UCSD-AML1 (cell line): Measurements from ENCODE around the gene CEND1.

ENCODE experiments used
- DNase-seq: peaks from one replicate; lab custom pipeline; 2025; ENCODE audit not compliant: unreplicated experiment; lab: John Stamatoyannopoulos, UW

CEND1 gene

DNA sequence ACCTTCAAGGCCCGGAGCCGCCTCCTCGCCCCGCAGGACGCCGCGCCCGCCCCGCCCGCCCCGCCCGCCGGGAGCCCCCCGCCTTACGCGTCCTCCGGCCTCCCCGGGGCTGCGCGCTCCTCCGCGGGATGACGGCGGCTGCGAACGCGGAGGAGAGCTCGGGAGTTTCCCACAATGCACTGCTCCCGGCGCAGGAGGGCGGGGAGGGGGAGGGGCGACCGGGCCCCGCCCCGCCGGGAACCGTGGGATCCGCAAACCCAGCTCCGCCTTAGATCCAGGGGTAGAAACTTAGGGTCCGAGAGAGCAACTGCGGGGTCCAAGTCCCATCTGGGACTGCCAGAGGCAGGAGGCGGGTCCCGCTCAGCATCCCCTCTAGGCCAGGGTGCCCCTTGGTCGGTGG is at the start of gene CEND1:
Gene CEND1 (minus strand): TSS at position 148 of the 400 bp plus-strand sequence. CDS start 1,514 bp downstream, outside the sequence.
- no peak for DNase-seq

DNA sequence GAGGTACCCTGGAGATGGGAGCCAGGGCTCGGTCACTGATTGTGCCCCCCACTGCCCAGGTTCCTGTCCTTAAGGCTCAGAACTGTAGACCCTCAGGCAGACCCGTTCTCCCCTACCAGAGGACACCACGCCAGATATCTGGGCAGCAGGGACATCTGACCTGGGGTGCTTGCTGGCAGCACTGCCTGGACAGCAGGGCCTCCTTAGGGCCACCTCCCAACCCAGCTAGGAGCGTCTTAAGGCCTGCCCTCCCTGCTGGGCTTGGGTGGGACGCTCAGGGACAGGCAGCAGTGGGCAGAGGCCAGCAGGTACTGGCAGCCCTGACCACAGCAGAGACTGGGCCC is 49.4 kb upstream of the CEND1 start:
- no peak for DNase-seq

DNA sequence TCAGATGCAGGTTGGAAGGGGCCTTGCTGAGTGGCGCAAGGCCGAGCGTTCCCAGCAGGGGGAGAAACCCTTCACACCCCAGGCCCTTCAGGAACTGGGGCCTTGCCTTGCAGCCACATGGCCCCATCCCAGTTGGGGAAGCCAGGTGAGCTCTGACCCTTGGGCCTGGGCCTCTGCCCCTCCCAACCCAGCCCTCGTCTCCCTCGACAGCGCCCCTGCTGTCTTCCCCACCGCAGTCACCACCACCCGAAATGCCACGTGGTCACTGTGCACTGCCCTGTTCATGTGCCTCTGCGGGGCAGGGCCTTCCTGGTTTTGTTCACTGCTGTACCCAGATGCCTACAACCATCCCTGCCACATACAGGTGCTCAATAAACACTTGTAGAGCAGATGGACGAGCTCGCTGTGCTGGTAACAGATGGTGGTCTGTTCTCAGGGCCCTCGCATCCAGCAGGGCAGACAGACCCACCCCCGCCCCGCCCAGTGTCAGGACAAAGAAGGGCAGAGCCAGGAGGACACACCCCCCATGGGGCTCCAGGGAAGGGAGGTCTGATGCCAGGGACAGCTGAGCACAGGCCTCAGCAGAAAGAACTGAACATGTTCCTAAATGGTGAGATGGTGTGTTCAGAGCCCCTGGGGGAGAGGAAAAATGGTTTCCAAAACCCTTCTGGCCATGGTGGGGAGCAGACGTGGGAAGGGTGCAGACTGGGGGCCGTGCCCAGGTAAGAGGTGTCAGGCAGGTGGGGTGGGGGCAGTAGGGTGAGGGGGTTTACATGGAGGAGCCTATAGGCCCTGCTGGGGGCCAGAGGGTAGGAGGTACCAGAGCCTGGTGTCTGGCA is 48.8 kb upstream of the CEND1 start:
- DNase-seq: peak; percentile 23

DNA sequence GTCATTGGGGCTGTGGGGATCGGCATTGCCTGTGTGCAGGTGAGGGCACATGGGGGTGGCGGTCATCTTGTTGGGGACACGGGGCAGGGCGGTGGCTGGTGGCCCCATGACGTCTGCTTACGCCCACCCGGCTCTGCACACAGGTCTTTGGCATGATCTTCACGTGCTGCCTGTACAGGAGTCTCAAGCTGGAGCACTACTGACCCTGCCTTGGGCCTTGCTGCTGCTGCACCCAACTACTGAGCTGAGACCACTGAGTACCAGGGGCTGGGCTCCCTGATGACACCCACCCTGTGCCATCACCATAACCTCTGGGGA is 48.1 kb upstream of the CEND1 start:
- no peak for DNase-seq

DNA sequence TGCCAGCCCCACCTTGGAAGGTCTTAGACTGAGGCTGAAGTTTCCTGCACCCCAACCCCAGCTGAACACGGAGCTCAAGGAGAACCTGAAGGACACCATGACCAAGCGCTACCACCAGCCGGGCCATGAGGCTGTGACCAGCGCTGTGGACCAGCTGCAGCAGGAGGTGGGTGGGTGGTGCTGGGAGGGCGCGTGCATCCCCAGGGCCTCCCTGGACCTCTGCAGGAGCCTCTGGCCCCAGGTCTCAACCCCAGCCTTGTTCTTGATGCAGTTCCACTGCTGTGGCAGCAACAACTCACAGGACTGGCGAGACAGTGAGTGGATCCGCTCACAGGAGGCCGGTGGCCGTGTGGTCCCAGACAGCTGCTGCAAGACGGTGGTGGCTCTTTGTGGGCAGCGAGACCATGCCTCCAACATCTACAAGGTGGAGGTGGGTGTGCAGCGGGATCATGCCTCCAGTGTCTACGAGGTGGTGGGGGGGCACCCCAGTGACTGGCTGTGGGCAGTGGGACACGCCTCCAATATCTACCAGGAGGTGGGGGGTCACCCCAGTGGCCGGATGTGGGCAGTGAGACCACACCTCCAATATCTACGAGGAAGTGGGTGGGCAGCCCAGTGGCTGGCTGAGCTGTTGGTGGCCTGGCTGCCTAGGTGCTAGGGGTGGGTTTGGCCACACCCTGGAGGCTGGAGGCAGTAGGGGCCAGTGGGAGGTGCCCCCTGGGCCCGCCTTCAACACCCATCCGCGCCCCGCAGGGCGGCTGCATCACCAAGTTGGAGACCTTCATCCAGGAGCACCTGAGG is 47.5 kb upstream of the CEND1 start:
- peak; percentile 28 for DNase-seq

DNA sequence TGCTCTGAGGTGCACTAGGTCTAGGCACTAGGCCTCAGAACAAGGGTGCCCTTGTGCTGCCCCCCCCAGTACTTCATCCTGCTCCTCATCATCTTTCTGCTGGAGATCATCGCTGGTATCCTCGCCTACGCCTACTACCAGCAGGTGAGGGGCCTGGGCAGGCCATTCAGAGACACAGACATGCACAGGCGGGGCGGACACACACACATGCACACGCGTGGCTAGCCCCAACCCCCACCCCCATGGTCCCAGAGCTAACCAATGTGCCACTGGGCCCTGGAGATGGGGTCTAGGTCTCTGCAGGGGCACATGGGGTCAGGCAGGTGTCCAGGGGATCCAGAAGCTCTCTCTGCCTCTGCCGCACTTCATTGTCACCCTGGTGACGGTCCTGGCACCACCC is 46.8 kb upstream of the CEND1 start:
- DNase-seq: no peak

DNA sequence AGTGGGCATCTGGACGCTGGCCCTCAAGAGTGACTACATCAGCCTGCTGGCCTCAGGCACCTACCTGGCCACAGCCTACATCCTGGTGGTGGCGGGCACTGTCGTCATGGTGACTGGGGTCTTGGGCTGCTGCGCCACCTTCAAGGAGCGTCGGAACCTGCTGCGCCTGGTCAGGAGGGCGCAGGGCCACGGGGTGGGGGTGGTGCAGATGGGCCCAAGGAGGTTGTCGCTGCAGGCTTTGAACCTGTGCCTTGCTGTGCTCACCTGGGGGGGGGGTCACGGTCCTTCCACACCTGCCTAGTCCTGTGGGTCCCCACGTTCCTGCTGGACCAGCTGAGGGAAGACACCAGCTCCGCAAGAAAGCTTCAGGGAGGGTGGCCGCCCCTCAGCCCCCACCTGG is 46.4 kb upstream of the CEND1 start:
- no peak for DNase-seq

DNA sequence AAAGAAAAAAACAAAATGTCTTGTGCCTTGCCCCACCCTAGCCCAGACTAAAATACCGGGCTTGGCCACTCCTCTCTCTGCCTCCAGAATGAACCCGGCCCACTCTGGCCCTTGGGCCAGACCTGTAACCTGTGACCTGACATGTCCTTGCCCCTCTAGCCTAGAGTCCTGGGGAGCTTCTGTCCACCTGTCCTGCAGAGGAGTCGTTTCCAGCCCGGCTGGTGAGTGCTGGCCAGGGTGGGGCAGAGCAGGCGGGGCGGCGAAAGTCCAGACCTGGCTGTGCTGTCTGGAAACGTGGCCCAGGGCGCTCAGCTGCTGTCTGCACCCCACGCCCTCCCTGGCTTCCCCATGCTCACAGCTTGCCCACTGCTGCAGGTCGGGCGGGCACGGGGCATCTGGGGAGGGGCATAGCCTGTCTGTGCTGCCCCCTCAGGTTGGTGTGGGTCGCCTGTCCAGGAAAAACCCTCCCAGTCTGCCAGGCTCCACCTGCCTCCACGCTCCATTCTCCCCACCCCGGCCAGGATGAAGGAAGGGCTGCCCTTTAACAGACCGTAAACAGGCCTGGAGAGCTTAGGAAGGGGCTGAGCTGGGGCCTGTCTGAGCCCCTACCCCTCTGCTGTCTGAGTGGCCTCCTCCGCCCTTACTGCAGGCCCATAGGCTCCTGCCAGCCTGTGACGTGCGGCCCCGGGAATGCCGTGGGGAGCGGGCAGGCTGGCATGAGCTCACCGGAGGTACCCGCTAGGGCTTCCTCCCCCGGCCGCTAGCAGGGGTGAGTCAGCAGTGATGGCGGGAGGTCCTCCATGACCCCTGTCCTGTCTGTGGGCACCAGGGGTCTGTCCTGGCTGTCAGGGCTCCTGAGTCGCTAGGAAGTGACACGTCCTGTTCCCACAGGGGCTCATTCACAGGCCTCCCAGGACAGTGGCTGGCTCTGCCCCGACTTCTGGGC is 44.8 kb upstream of the CEND1 start:
- peak; percentile 38 for DNase-seq

DNA sequence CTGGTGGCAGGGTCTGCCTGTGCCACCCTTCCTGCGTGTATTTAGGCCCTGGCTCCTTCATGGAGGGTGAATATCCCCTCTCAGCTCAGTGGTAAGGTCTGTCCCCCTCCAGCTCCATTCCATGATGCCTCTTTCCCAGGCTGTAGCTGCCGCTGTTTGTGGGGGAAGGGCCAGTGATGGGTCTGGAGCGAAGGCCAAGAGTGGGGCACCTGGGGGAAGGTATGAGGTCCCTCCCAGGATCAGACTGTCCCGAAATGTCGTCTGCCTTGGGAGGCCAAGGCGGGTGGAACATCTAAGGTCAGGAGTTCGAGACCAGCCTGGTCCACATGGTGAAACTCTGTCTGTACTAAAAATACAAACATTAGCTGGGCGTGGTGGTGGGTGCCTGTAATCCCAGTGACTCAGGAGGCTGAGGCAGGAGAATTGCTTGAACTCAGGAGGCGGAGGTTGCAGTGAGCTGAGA is 44.0 kb upstream of the CEND1 start:
- no peak for DNase-seq

DNA sequence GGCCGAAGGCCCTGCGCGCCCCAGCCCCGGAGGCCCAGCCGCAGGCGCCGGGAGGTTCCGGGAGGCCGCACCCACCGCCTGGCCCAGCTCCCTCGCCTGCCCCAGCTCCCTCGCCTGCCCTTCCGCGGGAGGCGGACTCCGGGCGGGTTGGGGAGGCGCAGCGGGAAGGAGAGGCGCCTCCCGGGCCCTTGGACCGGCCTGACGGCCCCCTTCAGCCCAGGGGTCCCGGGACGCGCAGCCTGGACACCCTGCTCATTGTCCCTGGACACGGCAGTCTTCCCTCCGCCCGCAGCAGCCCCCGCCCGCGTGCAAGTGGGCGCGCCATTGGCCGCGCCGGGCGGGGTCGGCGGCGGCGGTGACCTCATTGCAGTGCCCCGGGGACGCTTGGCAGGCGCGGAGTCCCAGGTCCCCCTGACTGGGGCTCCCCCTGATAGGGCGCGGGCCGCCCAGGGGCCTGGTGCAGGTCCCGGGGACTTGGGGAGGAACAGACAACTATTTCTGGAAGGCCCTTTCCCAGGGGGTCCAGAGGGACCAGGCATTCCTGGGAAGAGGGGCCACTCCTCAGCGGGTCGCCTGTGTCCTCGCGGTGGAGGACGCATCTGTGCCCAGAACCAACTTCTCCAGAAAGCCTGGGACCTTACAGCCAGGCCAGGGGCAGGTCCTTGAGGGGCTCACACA is 43.4 kb upstream of the CEND1 start:
- peak; percentile 66 for DNase-seq

DNA sequence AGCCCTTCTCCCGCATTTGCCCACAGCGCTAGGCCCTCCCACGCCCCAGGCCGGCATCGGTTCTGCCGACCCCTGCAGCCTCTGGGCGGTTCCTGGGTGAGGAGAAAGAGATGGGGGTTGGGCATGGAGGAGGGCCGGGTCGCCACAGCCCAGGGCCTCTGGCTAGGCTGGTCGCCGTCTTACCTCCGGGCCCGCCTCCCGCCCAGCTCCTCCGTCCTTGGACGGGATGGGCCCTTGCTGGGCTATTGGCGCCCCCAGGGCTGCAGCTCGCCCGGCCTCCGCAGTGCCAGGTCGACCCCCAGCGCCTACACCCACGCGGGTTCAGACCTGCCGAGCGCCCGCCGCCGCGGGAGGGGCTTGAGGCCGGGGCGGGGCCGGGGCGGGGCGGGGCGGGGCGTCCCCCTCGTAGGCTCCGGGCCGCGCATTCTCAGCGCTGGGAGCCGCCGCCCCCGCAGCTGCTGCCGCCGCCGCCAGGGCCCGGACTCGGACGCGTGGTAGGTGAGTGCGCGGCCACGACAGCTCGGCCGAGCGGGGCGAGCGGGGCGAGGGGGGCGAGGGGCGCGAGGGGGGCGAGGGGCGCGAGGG is 42.7 kb upstream of the CEND1 start, which contains the start of gene CD151:
Gene CD151 (plus strand): TSS at position 424 of the 585 bp plus-strand sequence. CDS start 3,118 bp downstream, outside the sequence.
- peak; percentile 73 for DNase-seq

DNA sequence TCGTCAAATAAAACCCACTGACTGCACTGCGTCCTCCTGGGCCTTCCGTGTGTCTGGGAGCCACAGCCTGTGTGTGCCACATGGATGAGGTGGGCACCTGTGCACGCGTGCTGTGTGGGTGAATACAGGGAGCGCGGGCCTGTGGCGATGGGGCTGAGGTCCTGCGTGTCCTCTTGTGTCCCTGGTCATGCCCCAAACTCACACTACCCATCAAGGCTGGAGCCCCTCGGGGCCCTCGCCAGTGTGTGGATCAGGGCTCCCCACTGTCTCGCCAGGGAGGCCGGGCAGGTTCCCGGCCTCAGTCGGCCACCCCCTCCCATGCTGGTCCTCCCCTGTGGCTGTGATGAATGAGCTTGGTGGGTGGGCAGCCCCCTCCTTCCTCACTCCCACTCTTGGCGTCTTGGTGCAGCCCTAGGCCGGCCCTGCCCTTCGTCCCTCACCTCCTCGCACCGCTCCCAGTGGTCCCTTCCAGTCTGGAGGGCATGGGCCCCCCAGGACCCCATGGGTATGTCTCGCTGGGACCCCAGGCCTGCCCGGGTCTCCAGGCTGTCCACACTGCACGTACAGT is 42.2 kb upstream of the CEND1 start:
- no peak for DNase-seq

DNA sequence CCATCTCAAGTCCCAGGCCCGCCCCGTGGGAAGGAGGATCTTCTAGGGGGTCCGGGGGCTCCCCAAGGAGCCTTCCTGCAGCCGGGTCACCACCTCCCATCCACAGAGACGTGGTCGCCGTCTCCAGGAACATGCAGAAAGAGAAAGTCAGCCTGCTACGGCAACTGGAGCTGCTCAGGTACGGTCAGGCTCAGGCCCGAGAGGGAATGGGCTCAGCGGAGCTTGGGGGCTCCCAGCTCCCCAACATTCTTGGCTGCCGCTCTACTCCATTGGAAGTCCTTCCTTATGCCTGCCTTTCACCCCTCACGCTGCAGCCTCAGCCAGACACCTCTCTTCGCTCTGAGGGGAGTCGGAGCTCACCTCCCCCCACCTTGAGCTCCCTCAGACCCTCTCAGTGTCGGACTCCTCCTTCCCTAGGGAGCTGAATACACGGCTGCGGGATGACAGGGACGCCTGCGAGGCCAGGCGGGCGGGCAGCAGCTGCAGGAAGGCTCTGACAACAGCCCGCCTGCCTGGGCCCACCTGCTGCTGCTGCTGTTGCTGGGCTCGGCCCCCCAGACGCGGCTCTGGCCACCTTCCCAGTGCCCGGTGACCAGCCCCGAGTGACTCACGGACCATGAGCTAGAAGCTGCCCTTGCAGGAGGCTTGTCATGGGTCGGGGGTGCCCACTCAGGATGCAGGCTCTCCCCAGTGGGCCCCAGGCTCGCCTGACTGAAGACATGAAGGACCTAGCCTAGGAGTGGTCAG is 41.4 kb upstream of the CEND1 start:
- no peak for DNase-seq

DNA sequence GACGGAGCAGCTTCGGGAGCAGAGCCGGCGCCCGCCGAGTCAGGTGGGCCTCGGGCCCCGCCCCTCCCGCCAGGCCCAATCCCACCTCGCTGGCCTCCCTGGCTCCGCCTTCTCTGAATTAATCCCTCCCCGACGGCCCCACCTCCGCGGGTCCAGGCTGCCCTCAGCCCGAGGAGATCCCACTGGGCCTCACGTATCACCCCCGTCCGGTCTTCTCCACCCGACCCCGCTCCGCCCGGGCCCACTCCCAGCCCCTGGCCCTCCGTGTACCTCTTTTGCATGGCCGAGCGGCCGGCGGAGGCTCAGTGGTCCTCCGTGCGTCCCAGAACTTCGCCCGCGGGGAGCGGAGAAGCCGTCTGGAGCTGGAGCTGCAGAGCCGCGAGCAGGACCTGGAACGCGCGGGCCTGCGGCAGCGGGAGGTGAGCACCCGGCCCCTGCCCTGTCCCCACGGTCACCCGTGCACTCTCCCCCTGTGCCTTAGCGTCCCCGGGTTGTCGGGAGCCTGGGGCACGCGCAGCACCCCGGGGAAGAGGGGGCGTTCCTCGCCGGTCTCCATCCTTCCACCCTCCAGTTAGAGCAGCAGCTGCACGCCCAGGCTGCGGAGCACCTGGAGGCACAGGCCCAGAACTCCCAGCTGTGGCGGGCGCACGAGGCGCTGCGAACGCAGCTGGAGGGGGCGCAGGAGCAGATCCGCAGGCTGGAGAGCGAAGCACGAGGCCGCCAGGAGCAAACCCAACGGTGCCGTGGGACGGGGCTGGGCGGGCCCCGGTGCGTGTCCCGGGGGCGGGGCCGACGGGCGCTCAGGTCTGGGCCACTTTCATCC is 40.6 kb upstream of the CEND1 start:
- DNase-seq: no peak

DNA sequence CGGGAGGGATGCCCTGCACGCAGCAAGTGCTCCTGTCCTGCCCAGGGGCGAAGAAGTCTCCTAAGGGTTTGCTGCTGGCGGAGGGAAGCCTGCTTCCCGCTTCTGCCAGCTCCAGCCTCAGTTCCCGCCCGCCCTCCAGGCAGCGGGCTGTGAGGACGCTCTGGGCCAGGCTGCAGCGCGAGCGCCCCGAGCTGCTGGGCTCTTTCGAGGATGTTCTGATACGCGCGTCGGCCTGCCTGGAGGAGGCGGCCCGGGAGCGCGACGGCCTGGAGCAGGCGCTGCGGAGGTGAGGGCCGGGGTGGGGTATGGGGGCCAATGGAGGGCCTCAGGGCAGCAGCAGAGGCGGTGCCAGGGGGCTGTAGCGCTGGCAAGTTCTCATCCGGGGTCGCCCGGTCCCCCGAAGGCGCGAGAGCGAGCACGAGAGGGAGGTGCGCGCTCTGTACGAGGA is 40.0 kb upstream of the CEND1 start:
- no peak for DNase-seq

DNA sequence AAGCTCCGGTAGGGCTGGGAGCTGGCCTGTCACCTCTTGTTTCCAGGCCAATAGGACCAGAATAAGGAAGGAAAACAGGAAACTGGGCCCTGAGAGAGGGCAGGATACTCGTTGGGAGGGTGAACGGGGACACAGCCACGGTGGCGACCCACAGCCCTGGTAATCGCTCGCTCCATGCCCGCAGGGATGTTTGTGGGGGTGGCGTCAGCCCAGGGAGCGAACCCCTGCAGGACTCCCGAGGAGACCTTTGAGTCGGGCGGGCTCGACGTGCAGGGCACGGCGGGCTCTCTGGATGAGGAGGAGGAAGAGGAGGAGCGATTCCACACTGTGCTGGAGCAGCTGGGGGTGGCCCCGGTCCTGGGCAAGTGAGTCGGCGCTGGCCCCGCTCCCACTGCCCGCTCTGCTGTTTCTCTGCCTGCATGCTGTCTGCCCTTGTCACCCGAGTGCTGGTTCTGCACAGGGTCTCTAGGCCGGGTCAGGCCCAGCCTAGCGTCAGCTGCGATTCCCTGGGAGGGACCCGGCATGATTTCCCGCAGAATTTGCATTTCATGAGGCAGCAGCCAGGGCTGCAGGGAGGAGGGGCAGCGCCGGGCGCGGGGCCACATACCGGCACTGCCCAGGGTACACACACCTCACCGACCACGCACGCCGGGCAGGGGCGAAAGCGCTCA is 39.4 kb upstream of the CEND1 start:
- peak; percentile 68 for DNase-seq

DNA sequence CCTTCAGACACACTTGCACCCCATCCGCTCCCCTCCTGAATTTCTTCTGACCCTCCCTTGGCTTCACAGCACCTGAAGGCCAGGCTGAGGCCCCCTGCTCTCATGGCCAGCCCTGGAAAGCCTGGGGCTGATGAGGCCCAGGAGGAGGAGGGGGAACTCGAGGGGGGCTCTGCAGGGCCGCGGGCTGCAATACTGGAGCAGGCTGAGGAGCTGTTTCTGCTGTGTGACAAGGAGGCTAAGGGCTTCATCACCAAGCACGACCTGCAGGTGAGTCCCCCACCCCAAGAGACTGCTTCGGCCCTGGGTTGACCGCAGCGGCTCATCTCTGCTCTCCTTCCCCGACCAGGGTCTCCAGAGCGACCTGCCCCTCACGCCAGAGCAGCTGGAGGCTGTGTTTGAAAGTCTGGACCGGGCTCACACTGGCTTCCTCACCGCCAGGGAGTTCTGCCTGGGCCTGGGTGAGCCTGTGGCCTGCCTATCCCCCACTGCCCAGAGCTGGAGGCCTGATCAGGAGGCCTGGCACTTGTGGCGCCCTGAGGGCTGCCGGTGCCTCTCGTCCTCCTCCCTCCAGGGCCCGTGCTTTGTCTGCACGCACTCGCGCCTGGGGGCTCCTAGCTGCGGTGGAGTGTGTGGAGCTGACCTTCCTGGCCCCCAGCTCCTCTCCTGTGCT is 38.8 kb upstream of the CEND1 start:
- DNase-seq: no peak
